GM18867 (cell line): ENCODE measurements around the gene ENG.
A peak's percentile ranks its signal among the peaks of the same experiment; 100 is the strongest.

ENCODE experiments used
- ATAC-seq: cut with Tn5 transposase; IDR thresholded peaks from one replicate; pipeline ENCODE4 v1.9.1; 2021; ENCODE audit warnings: mild to moderate bottlenecking, moderate library complexity; ENCODE audit not compliant: unreplicated experiment

Gene ENG

DNA sequence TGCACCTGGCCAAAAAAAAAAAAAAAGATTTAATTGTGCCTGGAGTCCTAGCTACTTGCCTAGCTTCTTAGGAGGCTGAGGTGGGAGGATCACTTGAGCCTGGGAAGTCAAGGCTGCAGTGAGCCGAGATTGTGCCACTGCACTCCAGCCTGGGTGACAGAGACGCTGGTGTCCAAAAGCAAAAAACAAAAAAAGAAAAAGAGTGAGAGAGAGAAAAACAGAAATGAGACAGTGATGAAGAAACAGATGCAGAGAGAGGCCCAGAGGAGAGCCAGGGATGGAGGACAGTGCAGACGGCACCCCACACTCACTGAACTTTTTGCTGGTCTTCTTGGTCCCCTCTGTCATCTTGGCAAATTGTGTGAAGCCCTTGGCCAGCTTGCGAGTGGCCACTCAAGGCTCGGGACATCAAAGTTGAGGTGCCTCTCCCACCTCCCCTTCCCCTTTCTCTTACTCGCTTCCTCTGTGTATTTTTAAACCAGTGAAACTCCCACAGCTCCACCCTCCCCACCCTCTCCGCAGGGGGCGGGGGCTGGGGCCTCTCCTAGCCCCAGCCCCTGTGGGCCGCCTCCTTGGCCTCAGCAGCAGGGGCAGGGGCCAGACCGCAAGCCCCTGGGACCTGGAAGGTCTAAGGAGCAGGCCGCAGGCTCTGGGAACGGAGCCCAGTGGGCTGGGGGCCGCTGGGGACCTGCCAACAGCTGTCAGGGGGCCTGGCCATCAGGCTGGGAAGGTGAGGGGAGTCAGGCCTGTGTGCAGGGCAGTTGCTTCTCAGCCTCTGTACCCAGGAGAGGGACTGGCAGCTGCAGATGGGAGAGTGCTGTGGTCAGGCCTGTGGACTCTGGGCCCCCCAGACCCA is 76.0 kb downstream of the ENG start, which contains the start of gene SH2D3C:
SH2D3C (minus strand) TSS at position 387 of the 856 bp plus-strand sequence; CDS start at position 348, 39 bp downstream.
- ATAC-seq: peak; percentile 33

DNA sequence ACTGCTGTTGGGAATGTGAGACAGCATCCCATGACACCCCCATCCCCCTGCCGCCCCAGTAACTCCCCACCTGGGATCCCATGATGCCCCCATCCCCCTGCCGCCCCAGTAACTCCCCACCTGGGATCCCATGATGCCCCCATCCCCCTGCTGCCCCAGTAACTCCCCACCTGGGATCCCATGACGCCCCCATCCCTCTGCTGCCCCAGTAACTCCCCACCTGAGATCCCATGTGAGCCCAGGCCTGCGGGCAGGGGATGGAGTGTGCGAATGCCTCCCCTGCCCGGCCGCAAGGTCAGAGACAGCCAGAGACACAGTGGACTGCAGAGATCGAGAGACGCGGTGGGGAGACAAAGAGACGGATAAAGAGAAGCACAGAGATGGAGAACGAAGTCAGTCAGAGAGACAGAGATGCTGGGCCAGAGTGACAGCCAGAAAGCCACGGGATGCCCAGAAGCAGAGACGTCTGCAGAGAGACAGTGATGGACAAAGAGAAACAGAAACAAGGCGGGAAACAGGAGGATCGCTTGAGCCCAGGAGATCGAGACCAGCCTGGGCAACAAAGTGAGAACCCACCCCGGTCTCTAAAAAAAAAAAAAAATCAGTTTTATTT is 77.0 kb downstream of the ENG start:
- ATAC-seq: no peak

DNA sequence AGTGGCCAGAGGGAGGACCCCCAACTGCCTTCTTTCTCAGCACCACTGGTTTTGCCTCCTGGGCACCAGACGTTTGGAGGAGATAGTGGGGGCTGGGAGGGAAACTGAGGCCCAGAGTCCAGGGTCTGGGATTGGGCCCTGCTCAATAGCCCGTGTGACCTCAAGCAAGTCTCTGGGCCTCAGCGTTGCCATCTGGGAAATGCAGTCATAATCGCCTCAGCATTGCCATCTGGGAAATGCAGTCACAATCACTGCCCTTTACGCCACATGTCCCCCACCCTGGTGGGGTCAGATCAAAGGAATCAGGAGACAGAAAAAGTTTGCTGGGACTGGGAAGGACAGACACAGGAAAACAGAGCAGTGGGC is 77.6 kb downstream of the ENG start:
- ATAC-seq: no peak

DNA sequence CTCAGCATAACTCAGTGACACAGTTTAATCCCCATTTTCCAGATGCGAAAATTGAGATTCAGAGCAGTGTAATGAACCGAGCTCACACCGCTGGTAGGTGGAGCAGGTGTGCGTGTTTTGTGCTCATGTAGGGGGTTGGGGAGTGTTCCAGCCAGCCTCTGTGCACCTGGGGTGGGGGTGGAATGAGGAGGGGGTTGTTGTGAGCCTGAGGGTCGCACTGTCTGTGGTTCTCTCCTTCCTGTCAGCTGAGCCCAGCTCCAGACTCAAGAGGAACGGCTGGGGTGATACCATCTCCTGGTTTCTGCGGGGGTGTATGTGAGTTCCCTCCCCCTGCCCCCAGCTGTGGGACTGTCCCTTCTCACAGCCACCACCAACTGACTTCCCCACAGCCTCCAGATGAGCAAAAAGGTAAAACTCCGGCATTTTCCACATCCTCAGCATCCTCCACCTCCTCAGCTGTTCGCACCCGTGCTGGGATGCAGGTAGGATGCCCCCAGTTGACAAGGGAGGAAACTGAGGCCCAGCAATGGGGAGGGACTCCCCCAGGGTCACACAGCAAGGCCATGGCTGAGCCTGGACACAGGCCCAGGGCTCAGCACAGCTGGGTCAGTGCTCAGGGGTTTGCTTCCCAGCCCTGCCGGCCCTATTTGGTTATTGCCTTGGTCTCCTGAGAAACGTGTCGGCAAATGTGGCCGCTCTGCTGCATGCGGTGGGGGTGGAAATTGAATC is 78.1 kb downstream of the ENG start:
- ATAC-seq: no peak

DNA sequence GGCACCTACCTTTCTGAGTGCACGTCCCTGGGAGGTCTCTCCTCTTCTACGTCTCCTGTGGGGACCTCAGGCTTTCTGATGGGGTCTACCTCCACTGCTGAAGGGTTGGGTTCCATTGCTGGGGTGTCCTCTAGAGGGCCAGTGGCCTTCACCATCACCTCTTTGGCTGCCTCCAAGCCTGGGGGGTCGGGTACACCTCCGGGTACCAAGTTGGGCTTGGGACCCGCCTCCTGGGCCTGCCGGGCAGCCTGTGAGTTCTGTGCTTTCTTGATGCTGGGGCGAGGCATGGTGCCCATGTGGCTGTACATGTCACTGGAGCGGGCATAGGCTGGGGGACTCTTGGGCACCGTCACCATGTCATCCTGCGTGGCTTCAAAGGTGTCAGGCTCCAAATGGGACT is 80.5 kb downstream of the ENG start:
- no peak for ATAC-seq

DNA sequence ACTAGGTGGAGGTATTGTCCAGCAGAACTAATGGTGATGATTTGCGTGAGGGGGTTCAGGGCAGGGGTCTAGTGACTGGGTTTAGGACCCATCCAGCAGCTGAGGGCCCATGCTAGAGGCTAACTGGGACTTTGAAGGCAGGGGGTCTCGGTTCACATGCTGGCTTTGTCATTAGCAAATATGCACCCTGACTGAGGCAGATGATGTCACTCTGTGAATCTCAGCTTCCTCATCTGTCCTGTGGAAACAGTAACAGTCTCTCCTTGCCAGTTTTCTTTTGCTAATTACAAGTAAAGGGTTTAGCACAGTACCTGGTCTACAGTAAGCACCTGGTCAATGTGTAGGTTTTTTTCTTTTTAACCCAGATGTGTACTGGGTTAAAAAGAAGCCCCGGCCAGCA is 81.2 kb downstream of the ENG start:
- ATAC-seq: no peak

DNA sequence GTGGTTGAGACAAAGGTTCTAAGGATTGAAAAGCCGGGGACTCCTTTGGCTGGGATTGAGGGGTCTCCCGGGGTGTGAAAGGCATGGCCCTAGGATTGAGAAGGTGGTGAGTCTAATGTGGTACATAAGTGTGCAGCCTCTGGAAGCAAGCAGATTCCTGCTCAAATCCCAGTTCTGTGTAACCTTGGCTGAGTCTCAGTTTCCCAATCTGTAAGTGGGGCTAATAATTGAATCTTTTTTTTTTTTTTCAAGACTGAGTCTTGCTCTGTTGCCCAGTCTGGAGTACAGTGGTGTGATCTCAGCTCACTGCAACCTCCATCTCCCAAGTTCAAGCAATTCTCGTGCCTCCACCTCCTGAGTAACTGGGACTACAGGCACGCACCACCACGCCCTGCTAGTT is 81.9 kb downstream of the ENG start:
- ATAC-seq: no peak

DNA sequence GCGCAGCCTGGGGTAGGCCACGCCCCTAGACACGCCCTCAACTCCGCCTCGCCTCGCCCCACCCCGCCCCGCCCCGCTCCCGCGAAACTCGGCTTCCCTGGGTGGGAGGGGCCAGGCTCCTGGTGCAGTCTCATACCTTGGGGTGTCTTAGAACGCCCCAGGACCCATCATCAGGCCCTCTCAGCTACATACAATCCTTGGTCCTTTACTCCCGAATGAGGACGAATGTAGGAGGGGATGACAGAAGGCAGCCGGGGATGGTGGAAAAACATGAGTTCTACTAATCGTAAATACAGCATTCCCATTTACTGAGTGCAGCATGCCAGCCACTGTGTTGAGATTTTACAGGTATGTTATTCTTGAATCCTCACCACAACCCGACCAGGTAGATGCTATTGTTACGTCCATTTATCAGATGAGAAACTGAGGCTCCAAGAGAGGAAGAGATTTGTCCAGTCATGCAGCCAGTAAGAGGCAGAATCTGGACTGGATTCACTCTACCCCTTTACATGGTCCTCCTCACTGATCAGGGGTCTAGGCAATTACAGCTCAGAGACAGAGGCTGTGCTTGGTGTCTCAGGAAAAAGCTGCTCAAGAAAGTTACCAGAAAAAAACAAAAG is 82.8 kb downstream of the ENG start:
- ATAC-seq: no peak

DNA sequence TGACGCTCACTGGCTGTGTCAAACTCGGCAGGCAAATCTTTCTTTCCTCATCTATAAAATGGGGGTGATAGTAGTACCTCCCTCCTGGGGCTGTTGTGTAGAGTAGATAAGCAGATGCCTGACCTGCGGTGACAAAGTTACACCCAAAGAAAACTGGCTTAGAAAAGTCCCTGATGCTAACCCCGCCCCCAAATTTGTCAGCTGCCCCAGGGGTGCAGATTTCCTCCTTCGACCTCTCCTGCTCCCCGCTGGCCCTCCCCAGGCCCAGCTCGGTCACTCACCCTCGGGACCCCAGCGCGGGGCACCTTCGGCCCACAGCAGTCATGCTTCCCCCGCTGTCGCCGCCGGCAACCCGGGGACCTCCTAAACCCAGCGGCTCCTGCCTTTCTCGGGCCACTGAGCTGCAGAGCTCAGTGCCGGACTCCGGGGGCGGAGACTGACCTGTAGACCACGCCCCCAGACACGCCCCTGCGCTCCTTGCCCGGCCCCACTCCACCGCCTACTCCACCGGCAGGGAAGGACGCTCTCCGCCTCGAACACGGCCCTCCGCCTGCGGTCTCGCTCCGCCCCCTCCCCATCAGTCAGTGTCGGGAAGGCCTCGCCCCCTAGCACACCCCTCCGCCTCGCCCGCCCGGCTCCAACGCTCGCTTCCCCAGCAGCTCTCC is 83.4 kb downstream of the ENG start:
- ATAC-seq: peak; percentile 86

DNA sequence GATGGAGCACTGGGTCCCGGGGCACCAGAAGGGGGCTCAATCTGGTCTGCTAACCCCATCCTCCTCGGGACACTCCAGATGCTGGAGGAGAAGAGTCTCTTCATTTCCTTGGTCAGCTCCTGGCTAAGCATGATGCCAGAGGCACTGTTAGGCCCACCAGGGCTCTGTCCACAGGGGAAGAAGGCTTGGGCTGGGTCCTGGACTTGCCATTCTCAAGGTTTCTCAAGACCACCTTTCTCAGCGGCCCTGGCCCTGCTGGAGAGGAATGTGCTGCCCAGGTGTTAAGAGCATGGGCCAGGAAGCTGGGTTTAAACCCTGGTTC is 83.9 kb downstream of the ENG start:
- no peak for ATAC-seq

DNA sequence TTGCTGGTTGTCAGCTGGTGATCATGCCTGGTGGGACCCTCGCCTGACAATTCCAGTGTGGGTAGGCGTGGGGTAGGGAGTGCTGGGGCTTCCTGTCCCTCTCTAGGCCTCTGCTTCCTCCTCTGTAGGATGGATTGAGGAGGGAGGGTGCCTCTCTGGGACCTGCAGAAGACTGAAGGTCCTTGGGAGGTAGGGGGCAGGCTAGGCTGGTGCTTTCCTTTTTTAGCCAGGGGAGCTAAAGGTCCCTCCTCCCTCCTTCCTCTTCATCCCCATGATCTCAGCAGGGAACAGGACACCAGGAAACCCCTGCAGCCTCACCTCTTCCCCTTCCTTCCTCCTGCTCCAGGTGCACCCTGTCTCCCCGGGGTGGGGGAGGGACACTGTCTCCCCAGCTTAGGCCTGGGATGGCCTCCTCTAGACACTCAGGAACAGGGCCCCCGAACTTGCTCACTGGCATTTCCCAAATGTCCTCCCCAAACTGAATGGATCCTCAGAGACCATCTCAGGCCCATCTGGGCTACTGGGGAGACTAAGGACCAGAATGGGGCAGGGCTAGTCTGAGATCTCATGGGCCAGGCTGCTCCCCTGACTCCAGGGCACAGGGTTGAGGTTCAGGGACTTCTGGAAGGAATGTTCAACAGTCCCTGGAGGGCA is 84.4 kb downstream of the ENG start:
- no peak for ATAC-seq

DNA sequence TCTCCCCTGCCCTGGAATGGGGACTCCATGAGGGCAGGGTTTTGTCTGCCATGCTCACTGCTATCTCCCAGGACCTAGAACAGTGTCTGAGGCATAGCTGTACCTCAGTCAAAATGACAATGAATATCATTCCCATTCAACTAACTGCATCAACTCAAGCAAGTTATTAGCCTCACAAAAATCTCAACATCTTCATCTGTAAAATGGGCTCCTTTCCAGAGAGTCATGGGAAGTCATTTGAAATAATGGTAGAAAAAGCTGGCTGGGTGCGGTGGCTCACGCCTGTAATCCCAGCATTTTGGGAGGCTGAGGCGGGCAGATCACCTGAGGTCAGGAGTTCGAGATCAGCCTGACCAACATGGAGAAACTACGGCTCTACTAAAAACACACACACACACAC is 85.4 kb downstream of the ENG start:
- ATAC-seq: no peak

DNA sequence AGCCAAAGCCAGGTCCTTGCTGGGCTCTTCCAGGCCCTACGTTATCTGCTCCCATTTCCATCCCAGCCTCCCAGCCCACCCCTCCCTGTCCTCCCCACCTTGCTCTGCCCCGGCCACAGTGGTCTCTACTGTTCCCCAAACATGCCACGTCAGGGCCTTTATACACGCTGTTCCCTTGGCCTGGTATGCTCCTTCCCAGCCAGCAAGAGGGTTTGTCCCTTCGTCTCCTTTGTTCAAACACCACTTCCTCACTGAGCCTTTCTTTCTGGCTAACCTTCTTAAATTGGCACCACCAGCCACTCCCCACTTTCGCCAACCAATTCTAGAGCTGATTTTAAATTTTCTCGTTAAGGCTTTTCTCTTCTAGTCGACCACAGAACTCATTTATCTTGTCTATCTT is 85.8 kb downstream of the ENG start:
- ATAC-seq: no peak

DNA sequence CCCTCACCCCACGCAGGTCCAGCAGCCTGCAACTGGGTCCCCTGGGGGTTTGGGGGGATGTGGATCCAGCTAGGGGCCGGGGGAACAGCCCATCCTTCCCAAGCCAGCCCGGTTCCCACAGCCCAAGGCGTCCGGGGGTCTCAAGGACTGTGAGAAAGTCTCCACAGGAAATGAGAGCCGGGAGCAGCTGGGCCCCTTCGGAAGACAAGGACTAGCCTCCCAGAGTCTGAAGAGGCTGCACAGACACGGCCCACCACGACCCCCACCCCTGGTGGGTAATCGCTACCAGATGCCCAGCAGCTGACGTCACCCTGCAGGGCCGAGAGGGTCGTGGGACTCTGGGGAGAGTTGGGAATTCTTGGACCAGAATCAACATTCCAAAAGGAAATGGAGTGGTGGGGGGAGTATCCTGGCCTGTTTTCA is 86.5 kb downstream of the ENG start:
- no peak for ATAC-seq

DNA sequence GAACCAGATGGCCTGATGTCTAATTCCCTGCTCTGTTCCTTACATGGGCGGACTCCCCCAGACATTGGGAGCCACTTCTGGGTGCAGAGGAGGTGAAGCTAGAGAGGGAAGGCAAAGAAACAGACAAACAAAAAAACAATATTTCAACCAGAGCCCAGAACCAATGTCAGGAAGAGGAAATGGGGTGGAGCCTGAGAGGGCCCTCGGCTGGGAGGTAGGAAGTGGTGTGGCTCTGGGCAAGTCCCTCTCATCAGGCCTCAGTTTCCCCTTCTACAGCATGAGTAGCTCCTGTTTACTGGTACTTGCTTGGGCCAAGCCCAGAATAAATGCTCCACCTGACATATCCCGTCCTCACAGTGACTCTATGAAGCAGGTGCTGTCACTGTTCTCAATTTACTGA is 87.0 kb downstream of the ENG start:
- no peak for ATAC-seq

DNA sequence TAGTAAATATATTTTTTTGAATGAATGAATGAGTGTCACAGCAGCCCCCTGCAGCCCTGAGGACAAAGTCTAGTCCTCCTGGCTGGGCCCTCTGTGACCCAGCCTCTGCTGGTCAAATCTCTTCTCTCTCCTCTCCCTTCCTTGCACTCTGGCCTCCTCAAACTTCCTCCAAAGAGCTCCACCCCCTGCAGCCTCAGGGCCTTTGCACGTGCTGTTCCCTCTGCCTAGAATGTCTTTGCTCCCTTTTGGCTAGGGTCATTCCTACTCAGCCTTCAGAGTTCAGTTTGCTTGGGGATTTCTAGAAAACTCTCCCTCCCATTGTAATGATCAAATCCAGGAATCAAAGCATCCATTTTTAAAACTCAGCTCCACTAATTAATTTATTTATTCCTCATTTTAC is 89.0 kb downstream of the ENG start:
- no peak for ATAC-seq
